Caco-2 (cell line): Measurements from ENCODE around the gene AZU1. TPM values are rescaled to one million over a fixed set of nuclear protein-coding genes. Genes with fewer than 3 reads are reported as not detected.

ENCODE experiments used
- BruUV-seq: library from RNA; stranded (reverse); fragments of 400-500 nt; replicated peaks from 2 replicates; lab custom pipeline; 2021; lab: Mats Ljungman, UMichigan
- CTCF ChIA-PET: fragments of 300-600 bp; sonication (Branson Sonifier 250); formaldehyde crosslinking; loops from one replicate; lab custom pipeline; 2022; ENCODE audit warnings: antibody characterized with exemption; lab: Charles Lee
- POLR2A ChIA-PET: fragments of 300-600 bp; sonication (Branson Sonifier 250); formaldehyde crosslinking; loops from one replicate; lab custom pipeline; 2022; ENCODE audit warnings: antibody characterized with exemption; lab: Charles Lee
- DNase-seq, 2 experiments: peaks; one replicate each; pipeline versions ENCODE4 v3.0.0 to v3.0.0-alpha.2; 2020 to 2022
- H3K27me3 ChIP-seq: replicated peaks from 2 replicates; pipeline ENCODE4 v1.6.0; 2011; ENCODE audit warnings: low read length; ENCODE audit not compliant: control insufficient read depth, insufficient read depth
- H3K36me3 ChIP-seq: 2 replicates; pipeline ENCODE4 v1.5.1; 2011; ENCODE audit warnings: low read length; ENCODE audit not compliant: control insufficient read depth, insufficient read depth
- H3K4me1 ChIP-seq: fragments of 250-450 bp; sonication (Bioruptor Pico); 2 replicates; pipeline ENCODE4 v1.5.1; 2020; ENCODE audit warnings: mild to moderate bottlenecking
- H3K4me3 ChIP-seq: 2 replicates; pipeline ENCODE4 v1.5.1; 2011; ENCODE audit warnings: low read depth, mild to moderate bottlenecking, control low read depth, low read length
- H3K9me3 ChIP-seq: fragments of 250-450 bp; sonication (Bioruptor Pico); 2 replicates; pipeline ENCODE4 v1.5.1; 2020; ENCODE audit warnings: mild to moderate bottlenecking, moderate library complexity
- H3K27ac Mint-ChIP-seq: one replicate; pipeline ENCODE4 v1.8.0; 2022; ENCODE audit warnings: mixed read lengths; ENCODE audit not compliant: unreplicated experiment
- H3K27me3 Mint-ChIP-seq: one replicate; pipeline ENCODE4 v1.8.0; 2022; ENCODE audit warnings: mixed read lengths; ENCODE audit not compliant: insufficient read depth, unreplicated experiment
- H3K36me3 Mint-ChIP-seq: one replicate; pipeline ENCODE4 v1.8.0; 2022; ENCODE audit warnings: mild to moderate bottlenecking, mixed read lengths; ENCODE audit not compliant: insufficient read depth, unreplicated experiment
- H3K4me1 Mint-ChIP-seq: one replicate; pipeline ENCODE4 v1.8.0; 2022; ENCODE audit warnings: low read depth, mixed read lengths; ENCODE audit not compliant: unreplicated experiment
- H3K4me3 Mint-ChIP-seq: one replicate; pipeline ENCODE4 v1.8.0; 2022; ENCODE audit warnings: mild to moderate bottlenecking, moderate library complexity, mixed read lengths; ENCODE audit not compliant: unreplicated experiment
- H3K9me3 Mint-ChIP-seq: one replicate; pipeline ENCODE4 v1.8.0; 2022; ENCODE audit warnings: mixed read lengths; ENCODE audit not compliant: unreplicated experiment
- intact Hi-C: fragments of 100-400 bp; cut with micrococcal nuclease; formaldehyde crosslinking; loops from one replicate; pipeline ENCODE4 v1.10.0; 2022; ENCODE audit not compliant: unreplicated experiment
- total RNA-seq: library from RNA; stranded (reverse); gene quantifications from 2 replicates; pipeline ENCODE4 v1.2.3, GENCODE V29; 2022
- TF ChIP-seq, protein P1 (sequence below), 2 experiments: fragments of 200-600 bp in 1 of 2; IDR thresholded peaks; 1 replicate in 1 of 2; 2 replicates in 1 of 2; pipeline versions ENCODE4 v1.5.1 to v1.8.0; 2011 to 2022; ENCODE audit warnings: antibody characterized with exemption in 1 of 2, control low read depth in 1 of 2, inconsistent platforms in 1 of 2, low read depth in 1 of 2, low read length in 1 of 2, mild to moderate bottlenecking in 1 of 2, moderate library complexity in 1 of 2; ENCODE audit not compliant: insufficient read depth in 1 of 2, severe bottlenecking in 1 of 2, unreplicated experiment in 1 of 2

AZU1 gene
- total RNA-seq, 1 experiment from 2014 or later = not detected

- no peak for DNase-seq
- TF ChIP-seq, protein P1, sequence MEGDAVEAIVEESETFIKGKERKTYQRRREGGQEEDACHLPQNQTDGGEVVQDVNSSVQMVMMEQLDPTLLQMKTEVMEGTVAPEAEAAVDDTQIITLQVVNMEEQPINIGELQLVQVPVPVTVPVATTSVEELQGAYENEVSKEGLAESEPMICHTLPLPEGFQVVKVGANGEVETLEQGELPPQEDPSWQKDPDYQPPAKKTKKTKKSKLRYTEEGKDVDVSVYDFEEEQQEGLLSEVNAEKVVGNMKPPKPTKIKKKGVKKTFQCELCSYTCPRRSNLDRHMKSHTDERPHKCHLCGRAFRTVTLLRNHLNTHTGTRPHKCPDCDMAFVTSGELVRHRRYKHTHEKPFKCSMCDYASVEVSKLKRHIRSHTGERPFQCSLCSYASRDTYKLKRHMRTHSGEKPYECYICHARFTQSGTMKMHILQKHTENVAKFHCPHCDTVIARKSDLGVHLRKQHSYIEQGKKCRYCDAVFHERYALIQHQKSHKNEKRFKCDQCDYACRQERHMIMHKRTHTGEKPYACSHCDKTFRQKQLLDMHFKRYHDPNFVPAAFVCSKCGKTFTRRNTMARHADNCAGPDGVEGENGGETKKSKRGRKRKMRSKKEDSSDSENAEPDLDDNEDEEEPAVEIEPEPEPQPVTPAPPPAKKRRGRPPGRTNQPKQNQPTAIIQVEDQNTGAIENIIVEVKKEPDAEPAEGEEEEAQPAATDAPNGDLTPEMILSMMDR (IDR thresholded peaks at IDR 0.05; ENCODE audit: insufficient read depth in 1 of 2, low read depth in 1 of 2, low read length in 1 of 2, severe bottlenecking in 1 of 2, unreplicated experiment in 1 of 2) = no peak
- H3K36me3 ChIP-seq = peaks cover 8% of the 10 kb centered on the region
- Mint-ChIP-seq H3K27me3 (no peaks in the 10 kb centered on the region), H3K9me3 (peaks cover 2% of the 10 kb centered on the region), H3K27ac (peak overlapping the region; percentile 39), H3K4me3 (no peak overlapping the region), H3K4me1 (no peaks in the 10 kb centered on the region), H3K36me3 (peaks cover 91% of the 10 kb centered on the region)
- H3K4me1 ChIP-seq = no peaks in the 10 kb centered on the region
- BruUV-seq = no TSS peak
- ChIA-PET CTCF (no interaction called here), POLR2A (no interaction called here)
- intact Hi-C loops = no loop called here
- H3K27me3 ChIP-seq = no peaks in the 10 kb centered on the region
- no peak overlapping the region for H3K4me3 ChIP-seq
- H3K9me3 ChIP-seq = no peaks in the 10 kb centered on the region
These were observed 16.7 kb upstream of the AZU1 start for GRCh38 chr19:810883-811489.

GRCh38 chr19:811506-812048 is 16.1 kb upstream of the AZU1 start:
- Mint-ChIP-seq H3K36me3 (peaks cover 93% of the 10 kb centered on the region), H3K4me1 (no peaks in the 10 kb centered on the region), H3K9me3 (peaks cover 8% of the 10 kb centered on the region), H3K27me3 (no peaks in the 10 kb centered on the region), H3K27ac (peak overlapping the region; percentile 39), H3K4me3 (no peak overlapping the region)
- H3K9me3 ChIP-seq = no peaks in the 10 kb centered on the region
- POLR2A ChIA-PET = no interaction called here
- CTCF ChIA-PET = no interaction called here
- BruUV-seq = TSS peak; percentile 48
- TF ChIP-seq, protein P1 (IDR thresholded peaks at IDR 0.05; ENCODE audit: insufficient read depth in 1 of 2, low read depth in 1 of 2, low read length in 1 of 2, severe bottlenecking in 1 of 2, unreplicated experiment in 1 of 2) = no peak
- no peaks in the 10 kb centered on the region for H3K27me3 ChIP-seq
- H3K4me1 ChIP-seq = no peaks in the 10 kb centered on the region
- intact Hi-C loops = no loop called here
- no peak for DNase-seq
- no peak overlapping the region for H3K4me3 ChIP-seq
- peaks cover 8% of the 10 kb centered on the region for H3K36me3 ChIP-seq

- peaks cover 5% of the 10 kb centered on the region for H3K36me3 ChIP-seq
- Mint-ChIP-seq H3K27ac (peak overlapping the region; percentile 39), H3K4me1 (no peaks in the 10 kb centered on the region), H3K36me3 (peaks cover 93% of the 10 kb centered on the region), H3K4me3 (no peak overlapping the region), H3K9me3 (peaks cover 12% of the 10 kb centered on the region), H3K27me3 (no peaks in the 10 kb centered on the region)
- no peak for DNase-seq
- H3K9me3 ChIP-seq = no peaks in the 10 kb centered on the region
- ChIA-PET POLR2A (no interaction called here), CTCF (no interaction called here)
- intact Hi-C loops = no loop called here
- no peaks in the 10 kb centered on the region for H3K27me3 ChIP-seq
- H3K4me3 ChIP-seq = no peak overlapping the region
- BruUV-seq = no TSS peak
- TF ChIP-seq, protein P1 (IDR thresholded peaks at IDR 0.05; ENCODE audit: insufficient read depth in 1 of 2, low read depth in 1 of 2, low read length in 1 of 2, severe bottlenecking in 1 of 2, unreplicated experiment in 1 of 2) = no peak
- no peaks in the 10 kb centered on the region for H3K4me1 ChIP-seq
These were observed 15.4 kb upstream of the AZU1 start for GRCh38 chr19:812049-812746.
